Measurements from ENCODE around the gene GRAMD2A. TPM values are rescaled to one million over a fixed set of nuclear protein-coding genes. Genes with fewer than 3 reads are reported as not detected.

GRAMD2A gene
- total RNA-seq, 1 experiment from 2014 or later = 1.3 TPM

DNA sequence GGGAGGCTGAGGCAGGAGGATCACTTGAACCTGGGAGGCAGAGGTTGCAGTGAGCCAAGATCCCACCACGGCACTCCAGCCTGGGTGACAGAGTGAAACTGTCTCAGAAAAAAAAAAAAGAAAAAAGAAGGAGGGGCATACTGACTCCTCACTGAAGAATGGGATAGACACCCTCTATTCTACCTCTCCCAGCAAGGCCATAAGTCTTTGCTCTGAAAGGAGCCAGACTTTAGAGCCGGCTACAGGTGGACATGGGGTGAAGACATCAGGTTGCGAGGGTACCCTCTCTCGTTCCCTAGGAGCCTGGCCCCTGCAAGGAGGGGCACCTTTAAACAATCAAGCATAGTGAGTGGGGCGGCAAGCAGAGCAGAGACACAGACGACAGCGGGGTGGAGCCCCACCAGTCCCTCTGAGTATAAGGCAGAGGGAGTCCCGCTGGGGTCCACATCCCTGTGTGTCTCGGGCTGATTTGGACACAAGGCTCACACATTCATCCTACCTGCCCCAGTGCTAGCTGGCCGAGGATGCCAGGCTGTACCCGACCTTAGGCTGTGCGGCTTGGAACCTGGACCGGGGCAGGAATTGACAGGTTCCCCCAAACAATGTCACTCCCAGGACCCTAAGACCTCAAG lies 1.1 kb downstream of the GRAMD2A start:
- no peaks in the 10 kb centered on the region for H3K9me3 ChIP-seq (ENCODE audit: control insufficient read depth, low read depth, low read length)
- H2AK5ac ChIP-seq (ENCODE audit: insufficient read length, low read length) = no peak overlapping the region
- Mint-ChIP-seq H3K36me3 (ENCODE audit: insufficient read depth in 1 of 3, low read depth in 3 of 3) (peaks cover 21 to 36% (median 29%) of the 10 kb centered on the region in 3 experiments), H3K27ac (no peak overlapping the region), H3K27me3 (ENCODE audit: low read depth) (peaks cover 27% of the 10 kb centered on the region), H3K4me1 (peaks cover 19 to 20% of the 10 kb centered on the region in 2 experiments), H3K4me3 (peak overlapping the region; percentile 73 to 77), H3K9me3 (no peaks in the 10 kb centered on the region)
- H3K9ac ChIP-seq (ENCODE audit: extremely low read depth, insufficient read length, low read length) = no peak overlapping the region
- no peak overlapping the region for H2BK5ac ChIP-seq (ENCODE audit: insufficient read length, low read length)
- H4K91ac ChIP-seq (ENCODE audit: insufficient read length, low read depth, low read length) = no peak overlapping the region
- H3K79me2 ChIP-seq (ENCODE audit: insufficient read depth, low read length) = no peaks in the 10 kb centered on the region
- no peak overlapping the region for H3K23ac ChIP-seq (ENCODE audit: insufficient read length, low read depth, low read length)
- peaks cover 7% of the 10 kb centered on the region; the same call in 1 of the 2 replicates for H3K27me3 ChIP-seq (ENCODE audit: insufficient read depth, low read length)
- TF ChIP-seq, protein P1, sequence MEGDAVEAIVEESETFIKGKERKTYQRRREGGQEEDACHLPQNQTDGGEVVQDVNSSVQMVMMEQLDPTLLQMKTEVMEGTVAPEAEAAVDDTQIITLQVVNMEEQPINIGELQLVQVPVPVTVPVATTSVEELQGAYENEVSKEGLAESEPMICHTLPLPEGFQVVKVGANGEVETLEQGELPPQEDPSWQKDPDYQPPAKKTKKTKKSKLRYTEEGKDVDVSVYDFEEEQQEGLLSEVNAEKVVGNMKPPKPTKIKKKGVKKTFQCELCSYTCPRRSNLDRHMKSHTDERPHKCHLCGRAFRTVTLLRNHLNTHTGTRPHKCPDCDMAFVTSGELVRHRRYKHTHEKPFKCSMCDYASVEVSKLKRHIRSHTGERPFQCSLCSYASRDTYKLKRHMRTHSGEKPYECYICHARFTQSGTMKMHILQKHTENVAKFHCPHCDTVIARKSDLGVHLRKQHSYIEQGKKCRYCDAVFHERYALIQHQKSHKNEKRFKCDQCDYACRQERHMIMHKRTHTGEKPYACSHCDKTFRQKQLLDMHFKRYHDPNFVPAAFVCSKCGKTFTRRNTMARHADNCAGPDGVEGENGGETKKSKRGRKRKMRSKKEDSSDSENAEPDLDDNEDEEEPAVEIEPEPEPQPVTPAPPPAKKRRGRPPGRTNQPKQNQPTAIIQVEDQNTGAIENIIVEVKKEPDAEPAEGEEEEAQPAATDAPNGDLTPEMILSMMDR (conservative IDR thresholded peaks at IDR 0.05) = no peak
- H3K4ac ChIP-seq (ENCODE audit: low read depth, low read length) = no peak overlapping the region
- no peak overlapping the region for H3T11ph ChIP-seq (ENCODE audit: low read length)
- no peaks in the 10 kb centered on the region; the same call in 1 of the 2 replicates for H3K4me1 ChIP-seq (ENCODE audit: insufficient read depth, low read length)
- no peaks in the 10 kb centered on the region for H3K79me1 ChIP-seq (ENCODE audit: insufficient read depth, low read depth, low read length, poor library complexity, severe bottlenecking)
- no peak overlapping the region for H3K14ac ChIP-seq (ENCODE audit: insufficient read depth, low read length)
- no peak overlapping the region for H2BK12ac ChIP-seq (ENCODE audit: insufficient read length, low read depth, low read length)
- no peak overlapping the region for H4K5ac ChIP-seq (ENCODE audit: insufficient read length, low read depth, low read length)
- no peak overlapping the region for H3K27ac ChIP-seq (ENCODE audit: insufficient read length, low read depth, low read length)
- no peak overlapping the region for H2BK15ac ChIP-seq (ENCODE audit: low read depth, low read length)
- peaks cover 11% of the 10 kb centered on the region for H3K23me2 ChIP-seq (ENCODE audit: insufficient read length, low read depth, low read length, poor library complexity, severe bottlenecking)
- peak overlapping the region; percentile 74 for H3K4me2 ChIP-seq (ENCODE audit: insufficient read depth, insufficient read length, low read length)
- H3K18ac ChIP-seq (ENCODE audit: insufficient read length, low read depth, low read length) = no peak overlapping the region
- H2BK120ac ChIP-seq (ENCODE audit: low read depth, low read length, poor library complexity, severe bottlenecking) = no peak overlapping the region
- WGBS (ENCODE audit: extremely low coverage, insufficient read length, low lambda C conversion rate) = no CpG with 5 or more reads among the region's 13 CpGs
- no peaks in the 10 kb centered on the region for H4K20me1 ChIP-seq (ENCODE audit: control insufficient read depth, insufficient read depth, insufficient read length)
- H4K8ac ChIP-seq (replicated peaks; ENCODE audit: insufficient read length, low read depth, low read length) = no peak overlapping the region
- no peak for DNase-seq
- H2BK20ac ChIP-seq (ENCODE audit: low read depth, low read length, poor library complexity, severe bottlenecking) = no peak overlapping the region
- no peak overlapping the region for H2AFZ ChIP-seq (ENCODE audit: low read length)
- H3K56ac ChIP-seq (ENCODE audit: insufficient read length, low read depth, low read length) = no peak overlapping the region
